Measurements from ENCODE around the gene HCN2.

HCN2 gene

GRCh38 chr19:588093-588740 lies 1.5 kb upstream of the HCN2 start (continued):
- TF ChIP-seq ZNF626 (tag by site-specific recombination; IDR thresholded peaks at IDR 0.05) (no peak), ZNF530 (tag by site-specific recombination; IDR thresholded peaks at IDR 0.05; ENCODE audit: low read depth) (no peak), ZFP3 (tag by site-specific recombination; IDR thresholded peaks at IDR 0.05; ENCODE audit: low read depth) (no peak), ZNF558 (tag by site-specific recombination; IDR thresholded peaks at IDR 0.05) (no peak), ZNF10 (tag by site-specific recombination; IDR thresholded peaks at IDR 0.05) (no peak), ZNF623 (tag by site-specific recombination; IDR thresholded peaks at IDR 0.05) (0 out of 2 replicates have a peak, but pooled peaks have one; percentile 13), KLF8 (tag by site-specific recombination; IDR thresholded peaks at IDR 0.05) (no peak; the same call in 1 of the 2 replicates), ZNF600 (tag by site-specific recombination; IDR thresholded peaks at IDR 0.05) (peak; percentile 61; the same call in 1 of the 2 replicates), KLF1 (tag by site-specific recombination; IDR thresholded peaks at IDR 0.05) (peak; percentile 58), EGR2 (tag by site-specific recombination; IDR thresholded peaks at IDR 0.05; ENCODE audit: low read depth) (peak; percentile 50; the same call in 1 of the 2 replicates), ZFHX2 (tag by site-specific recombination; conservative IDR thresholded peaks at IDR 0.05) (peak; percentile 70), ZNF555 (tag by site-specific recombination; conservative IDR thresholded peaks at IDR 0.05) (no peak), ZXDB (tag by site-specific recombination; IDR thresholded peaks at IDR 0.05) (peak; percentile 41), ZBTB17 (tag by site-specific recombination; IDR thresholded peaks at IDR 0.05) (no peak), ZNF629 (tag by site-specific recombination; IDR thresholded peaks at IDR 0.05) (peak; percentile 42), ZNF112 (tag by site-specific recombination; IDR thresholded peaks at IDR 0.05) (no peak), HOXA7 (CRISPR knock-in tag; IDR thresholded peaks at IDR 0.05; ENCODE audit: borderline replicate concordance) (no peak), PRDM4 (tag by site-specific recombination; IDR thresholded peaks at IDR 0.05) (0 out of 2 replicates have a peak, but pooled peaks have one; percentile 9), PATZ1 (tag by site-specific recombination; IDR thresholded peaks at IDR 0.05) (peak; percentile 94), KLF9 (tag by site-specific recombination; IDR thresholded peaks at IDR 0.05; ENCODE audit: low read depth) (peak; percentile 56), ZNF449 (tag by site-specific recombination; IDR thresholded peaks at IDR 0.05) (peak; percentile 89), ZNF391 (tag by site-specific recombination; IDR thresholded peaks at IDR 0.05; ENCODE audit: borderline replicate concordance, low read depth) (no peak), ZNF157 (tag by site-specific recombination; IDR thresholded peaks at IDR 0.05) (no peak), YY2 (tag by site-specific recombination; IDR thresholded peaks at IDR 0.05) (no peak), ZNF692 (tag by site-specific recombination; IDR thresholded peaks at IDR 0.05) (peak; percentile 61; the same call in 1 of the 2 replicates), GLI2 (tag by site-specific recombination; IDR thresholded peaks at IDR 0.05; ENCODE audit: borderline replicate concordance, low read depth) (no peak), SP7 (tag by site-specific recombination; IDR thresholded peaks at IDR 0.05) (peak; percentile 82), KLF16 (tag by site-specific recombination; IDR thresholded peaks at IDR 0.05) (peak; percentile 42; the same call in 1 of the 2 replicates), IKZF3 (tag by site-specific recombination; IDR thresholded peaks at IDR 0.05) (peak; percentile 81), ZNF610 (tag by site-specific recombination; IDR thresholded peaks at IDR 0.05; ENCODE audit: borderline replicate concordance) (0 out of 2 replicates have a peak, but pooled peaks have one; percentile 20), ELK4 (IDR thresholded peaks at IDR 0.05; ENCODE audit: borderline replicate concordance, low read depth, low read length) (no peak), ZNF843 (tag by site-specific recombination; IDR thresholded peaks at IDR 0.05) (no peak), HOXC10 (CRISPR knock-in tag; IDR thresholded peaks at IDR 0.05) (0 out of 2 replicates have a peak, but pooled peaks have one; percentile 37)
